ENCODE measurements around the gene MAB21L3.
"Not testable (repeated sequence)": the region's sequence is repeated elsewhere in the genome, so short reads cannot be mapped to it uniquely, and the experiment has no call there.

The MAB21L3 gene

DNA sequence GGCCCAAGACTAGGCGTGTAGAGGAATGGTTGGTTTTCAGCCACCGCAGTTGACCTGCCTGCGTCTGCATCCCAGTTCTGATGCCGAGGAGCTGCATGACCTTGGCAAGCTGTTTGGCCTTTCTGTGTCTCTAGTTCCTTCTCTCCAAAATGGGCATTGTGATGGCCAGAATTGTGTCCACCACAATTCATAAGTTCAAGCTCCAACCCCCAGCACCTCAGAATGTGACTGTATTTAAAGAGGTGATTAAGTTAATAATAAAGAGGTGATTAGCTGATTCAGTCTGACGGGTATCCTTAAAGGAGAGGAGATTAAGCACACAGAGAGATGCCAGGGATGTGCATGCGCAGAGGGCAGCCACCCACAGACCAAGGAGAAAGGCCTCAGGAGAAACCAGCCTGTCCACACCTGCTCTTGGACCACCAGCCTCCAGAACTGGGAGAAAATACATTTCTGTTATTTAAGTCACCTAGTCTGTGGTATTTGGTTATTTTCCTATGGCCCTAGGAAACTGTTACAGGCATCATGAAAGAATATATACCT lies 28.5 kb downstream of the MAB21L3 start:
- DNase-seq: no peak

DNA sequence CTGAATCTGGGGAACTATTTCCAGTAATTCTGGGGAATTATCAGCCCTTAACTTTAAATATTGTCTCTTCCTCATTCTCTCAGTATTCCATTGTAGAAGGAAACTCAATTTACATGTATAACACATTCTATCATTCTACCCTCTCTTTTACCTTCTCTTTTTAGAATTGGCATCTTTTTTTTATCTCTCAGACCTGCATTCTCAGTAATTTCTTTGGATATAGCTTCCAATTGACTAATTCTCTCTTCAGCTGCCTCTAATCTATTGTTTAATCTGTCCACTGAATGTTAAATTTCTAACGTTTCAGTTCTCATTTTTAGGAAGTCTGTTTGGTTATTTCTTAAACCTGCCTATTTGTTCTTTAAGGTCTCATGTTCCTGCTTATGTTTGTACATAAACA lies 33.0 kb downstream of the MAB21L3 start:
- no peak for DNase-seq

DNA sequence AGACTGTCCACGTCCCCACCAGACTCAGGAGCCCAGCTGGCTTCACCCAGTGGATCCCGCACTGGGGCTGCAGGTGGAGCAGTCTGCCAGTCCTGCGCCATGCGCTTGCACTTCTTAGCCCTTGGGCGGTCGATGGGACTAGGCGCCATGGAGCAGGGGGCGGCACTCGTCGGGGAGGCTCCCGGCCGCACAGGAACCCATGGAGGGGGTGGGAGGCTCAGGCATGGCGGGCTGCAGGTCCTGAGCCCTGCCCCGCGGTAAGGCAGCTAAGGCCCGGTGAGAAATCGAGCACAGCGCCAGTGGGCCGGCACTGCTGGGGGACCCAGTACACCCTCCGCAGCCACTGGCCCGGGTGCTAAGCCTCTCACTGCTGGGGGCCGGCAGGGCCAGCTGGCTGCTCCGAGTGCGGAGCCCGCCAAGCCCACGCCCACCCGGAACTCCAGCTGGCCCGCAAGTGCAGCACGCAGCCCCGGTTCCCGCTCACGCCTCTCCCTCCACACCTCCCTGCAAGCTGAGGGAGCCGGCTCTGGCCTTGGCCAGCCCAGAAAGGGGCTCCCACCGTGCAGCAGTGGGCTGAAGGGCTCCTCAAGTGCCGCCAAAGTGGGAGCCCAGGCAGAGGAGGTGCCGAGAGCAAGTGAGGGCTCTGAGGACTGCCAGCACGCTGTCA lies 35.4 kb downstream of the MAB21L3 start:
- not testable (repeated sequence) for DNase-seq

DNA sequence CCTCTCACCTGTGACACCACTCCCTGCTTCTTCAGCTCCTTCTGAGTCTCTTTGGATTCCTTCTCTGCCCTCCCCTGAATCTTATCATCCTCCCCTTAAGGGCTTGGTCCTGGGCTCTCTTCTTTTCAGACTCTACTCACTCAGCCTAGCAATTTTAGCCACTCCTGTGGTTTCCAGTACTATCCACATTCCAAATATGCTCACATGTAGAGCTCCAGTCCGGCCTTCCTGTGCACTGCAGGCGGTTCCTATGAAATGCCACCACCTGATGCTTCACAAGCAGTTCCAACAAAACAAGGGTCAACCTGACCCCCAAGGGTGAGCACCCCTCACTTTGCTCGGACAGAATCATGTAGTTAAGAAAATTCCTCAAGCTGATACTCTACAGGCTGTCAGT lies 35.9 kb downstream of the MAB21L3 start:
- DNase-seq: no peak

DNA sequence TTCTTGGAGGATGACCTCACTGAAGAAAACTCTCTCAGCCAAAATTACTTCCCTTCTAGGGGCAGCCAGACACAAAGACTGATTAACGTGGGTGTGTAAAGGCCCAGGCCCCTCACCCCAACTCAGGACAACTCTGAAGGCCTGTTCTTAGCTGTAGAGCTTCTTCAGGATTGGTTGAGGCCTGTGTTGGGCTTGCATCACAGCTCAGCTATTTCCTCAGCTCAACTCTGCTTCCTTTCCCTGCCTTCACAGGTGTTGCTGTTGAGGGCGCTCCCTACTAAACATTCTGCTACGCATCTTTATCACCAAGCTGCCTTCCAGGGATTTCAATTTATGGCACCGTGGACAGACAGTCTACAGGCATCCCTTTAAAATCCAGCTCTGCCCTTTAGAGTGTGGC lies 36.8 kb downstream of the MAB21L3 start:
- no peak for DNase-seq

DNA sequence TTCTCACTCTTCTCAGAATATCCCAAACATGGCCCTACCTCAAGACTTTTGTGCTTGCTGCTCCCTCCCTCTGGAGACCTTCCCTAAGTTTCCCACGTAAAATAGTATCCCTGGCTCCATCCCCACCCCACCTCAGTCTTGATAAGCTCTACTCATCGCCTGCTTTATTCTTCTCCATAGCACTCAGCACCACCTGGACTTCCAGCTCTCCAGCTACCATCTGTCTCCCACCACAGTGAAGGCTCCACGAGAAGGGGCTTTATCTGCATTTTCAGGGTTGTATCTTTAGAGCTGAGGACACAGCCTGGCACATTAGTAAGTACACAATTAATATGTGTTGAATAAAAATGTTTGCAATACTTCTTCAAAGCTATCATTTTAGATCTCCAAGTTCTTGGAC lies 37.8 kb downstream of the MAB21L3 start:
- DNase-seq: no peak

DNA sequence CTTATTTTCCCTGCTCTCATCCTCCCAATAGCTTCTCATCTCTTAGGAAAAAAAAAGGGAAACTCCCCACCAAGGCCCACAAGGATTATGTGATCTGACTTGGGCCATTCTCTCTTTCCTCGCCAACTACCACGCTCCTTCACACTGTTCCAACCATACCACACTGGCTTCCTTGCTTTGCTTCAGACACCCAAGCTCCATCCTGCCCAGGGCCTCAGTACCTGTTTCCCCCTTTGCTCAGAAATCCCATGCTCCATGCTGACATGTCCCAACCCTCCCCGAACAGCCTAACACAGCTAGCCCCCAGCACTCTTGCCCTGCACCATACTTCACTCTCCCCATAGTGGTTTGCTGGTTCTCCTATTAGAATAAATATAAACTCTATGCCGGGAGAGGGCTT lies 39.2 kb downstream of the MAB21L3 start:
- DNase-seq: no peak

DNA sequence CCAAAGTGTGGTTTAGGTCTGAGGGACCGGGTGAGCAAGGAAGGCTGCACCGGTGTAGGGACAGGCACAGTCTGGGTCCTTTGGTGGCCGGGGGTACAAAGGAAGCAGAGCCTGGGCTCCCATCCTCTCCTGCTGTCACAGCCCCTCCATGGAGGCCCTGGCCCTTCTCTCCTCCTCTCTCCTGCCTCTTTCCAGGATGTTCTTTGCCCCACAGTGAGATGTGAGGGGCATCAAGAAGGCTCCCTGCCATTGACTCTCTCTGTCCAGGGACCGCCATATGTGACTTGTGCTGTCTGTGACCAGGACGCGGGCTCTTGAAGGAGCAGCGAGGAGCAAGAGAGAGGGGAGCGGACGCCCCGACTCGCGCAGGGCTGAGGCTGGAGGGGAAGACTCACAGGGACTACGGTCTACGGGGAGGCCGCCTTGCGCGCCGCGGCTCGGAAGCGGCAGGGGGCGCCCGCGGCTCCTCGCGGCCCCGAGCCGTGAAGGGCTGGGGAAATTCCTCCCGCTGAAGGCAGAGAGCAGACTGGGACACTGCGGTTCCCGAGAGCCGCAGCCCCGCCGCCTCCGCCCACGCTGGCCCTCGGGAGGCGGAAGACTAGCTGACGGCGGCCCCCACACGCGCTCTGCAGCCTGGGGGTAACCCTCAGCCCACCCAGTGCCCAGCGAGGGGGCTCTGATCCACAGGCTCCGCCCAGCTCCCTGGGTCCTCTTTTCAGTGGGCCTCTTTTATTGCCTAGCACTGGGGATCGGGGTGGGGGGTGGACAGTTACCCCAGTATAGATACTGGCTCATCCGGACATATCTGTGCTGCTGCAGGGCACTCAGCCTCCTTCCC lies 40.8 kb downstream of the MAB21L3 start:
- peak; percentile 70 for DNase-seq

DNA sequence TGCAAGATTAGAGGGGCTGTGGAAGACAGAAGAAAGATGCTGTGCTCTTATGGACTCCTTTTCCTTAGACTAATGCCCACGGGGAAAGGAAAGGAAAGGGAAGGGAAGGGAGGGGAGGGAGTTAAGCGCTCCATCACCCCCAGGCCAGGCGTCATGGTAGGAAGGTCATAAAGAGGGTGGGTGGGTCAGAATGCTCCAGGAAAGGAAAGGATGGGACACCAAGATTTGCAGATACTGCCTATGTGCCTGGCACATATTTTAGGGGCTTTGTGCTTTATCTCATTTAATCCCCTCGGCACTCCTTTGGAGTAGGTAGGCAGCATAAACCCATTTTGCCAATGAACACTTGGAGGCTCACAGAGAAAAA lies 41.4 kb downstream of the MAB21L3 start:
- no peak for DNase-seq

DNA sequence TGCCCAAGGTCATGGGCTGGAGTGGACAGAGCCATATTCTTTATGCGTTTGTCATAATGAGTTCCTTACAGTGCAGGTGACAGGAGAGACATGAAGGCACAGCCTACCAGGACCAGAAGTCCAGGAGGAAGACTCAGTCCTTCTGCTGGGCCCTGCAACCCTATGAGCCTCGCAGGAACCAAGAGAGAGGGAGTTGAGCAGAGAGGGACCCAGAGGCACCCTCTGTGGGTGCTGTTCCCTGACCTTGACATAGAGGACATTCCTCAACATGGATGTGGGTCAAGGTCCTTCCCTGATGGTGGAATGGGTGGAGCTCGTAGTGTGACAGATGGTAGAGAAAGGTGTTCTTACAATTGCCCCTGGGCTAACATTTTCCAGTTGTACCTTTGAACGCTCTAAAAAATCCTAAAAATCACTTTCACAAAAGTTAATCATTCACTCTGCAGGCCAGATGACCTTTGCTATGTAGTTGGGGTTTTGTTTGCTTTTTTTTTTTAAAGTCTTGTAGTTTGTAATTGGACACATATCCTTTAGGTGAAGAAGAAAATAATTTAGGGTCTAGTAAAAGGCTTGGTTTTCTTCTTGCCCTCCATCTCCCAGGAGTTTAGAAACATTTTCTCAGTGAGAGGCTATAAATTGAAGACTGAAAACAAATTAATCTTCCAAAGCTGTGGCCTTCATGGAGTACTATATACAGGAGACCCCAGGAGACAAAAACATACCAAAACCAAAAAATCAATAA lies 41.9 kb downstream of the MAB21L3 start:
- no peak for DNase-seq

DNA sequence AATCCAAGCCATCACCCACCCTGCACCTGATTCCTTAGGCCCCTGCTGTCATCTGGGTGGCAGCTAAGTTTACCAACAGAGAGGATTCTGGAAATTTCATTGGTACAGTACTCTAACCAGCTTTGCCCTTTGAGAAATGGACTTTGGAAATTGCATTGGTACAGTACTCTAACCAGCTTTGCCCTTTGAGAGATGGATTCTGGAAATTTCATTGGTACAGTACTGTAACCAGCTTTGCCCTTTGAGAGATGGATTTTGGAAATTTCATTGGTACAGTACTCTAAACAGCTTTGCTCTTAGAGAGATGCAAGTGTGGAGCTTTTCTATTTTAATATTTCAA lies 42.5 kb downstream of the MAB21L3 start:
- no peak for DNase-seq

DNA sequence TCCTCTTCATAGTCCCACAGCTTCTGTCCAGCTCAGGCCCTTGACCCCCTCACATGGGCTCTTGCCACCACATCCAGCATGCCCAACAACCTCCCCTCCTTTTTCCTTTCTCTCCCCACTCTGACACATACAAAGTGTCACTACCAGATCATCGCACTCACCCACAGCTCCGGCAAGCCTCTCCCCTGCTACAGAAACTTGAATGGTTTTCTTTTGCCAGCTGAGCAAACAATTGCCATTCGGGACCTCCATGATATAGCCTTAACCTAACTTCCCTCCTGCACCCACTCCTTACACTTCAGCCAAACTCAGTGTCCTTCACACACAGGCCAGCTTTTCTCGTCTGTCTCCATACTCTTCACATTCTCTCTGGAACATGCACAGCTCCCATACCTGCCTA lies 43.3 kb downstream of the MAB21L3 start:
- DNase-seq: no peak

DNA sequence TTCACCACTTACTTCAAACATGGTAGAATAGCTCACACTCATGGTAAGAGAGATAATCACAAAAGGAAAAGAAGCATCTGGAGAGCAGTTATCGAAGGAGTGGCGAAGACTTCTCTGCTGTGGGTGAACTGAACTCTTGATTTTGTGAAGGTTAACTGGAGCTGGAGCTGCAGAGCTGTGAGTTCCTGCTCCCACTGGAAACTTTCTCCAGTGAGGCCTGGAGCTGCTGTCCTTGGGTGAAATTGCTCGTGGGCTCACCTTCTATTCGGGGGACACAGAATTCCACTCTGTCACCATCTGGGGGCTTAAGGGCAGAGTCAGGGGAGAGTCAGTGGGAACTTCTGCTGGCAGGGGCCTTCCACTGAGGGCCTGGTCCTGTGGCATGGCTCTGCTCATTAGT lies 45.9 kb downstream of the MAB21L3 start:
- DNase-seq: no peak

DNA sequence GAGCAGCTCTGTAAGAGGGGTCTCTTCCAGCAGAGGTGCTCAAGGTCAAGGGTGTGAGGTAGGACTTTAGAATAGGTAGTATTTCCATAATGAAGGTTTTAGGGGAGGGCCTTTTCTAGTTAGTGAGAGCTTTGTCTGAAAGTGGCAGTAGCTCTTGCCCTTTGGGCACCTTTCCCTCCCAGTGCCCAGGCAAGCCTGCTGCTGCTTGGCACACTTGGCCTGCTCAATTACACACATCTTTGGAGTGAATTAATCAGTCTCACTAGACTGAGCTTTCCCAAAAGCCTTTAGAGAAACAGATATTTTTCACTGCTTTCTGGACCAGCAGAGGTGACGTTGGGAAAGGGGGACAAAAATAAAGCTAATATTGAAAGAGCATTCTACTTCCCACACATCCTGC lies 48.0 kb downstream of the MAB21L3 start:
- DNase-seq: no peak

DNA sequence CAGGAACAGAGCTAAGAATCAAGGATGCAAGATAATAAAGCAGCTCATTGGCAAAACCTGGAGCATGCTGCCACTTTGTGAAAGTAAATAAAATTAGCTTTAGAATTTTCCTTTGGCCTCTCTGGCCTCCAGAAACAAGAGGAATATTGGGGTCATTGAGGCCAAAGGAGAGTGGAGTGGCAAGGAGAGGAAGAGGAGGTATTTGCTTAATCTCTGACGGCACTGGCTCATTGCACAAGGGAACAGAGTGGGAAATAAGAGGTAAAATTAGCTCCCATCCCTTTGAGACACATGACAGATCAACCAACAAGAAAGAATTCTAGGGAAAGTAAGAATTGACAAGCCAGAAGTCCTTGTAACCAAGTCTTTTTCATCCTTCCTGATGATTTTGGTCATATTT lies 48.4 kb downstream of the MAB21L3 start:
- no peak for DNase-seq

DNA sequence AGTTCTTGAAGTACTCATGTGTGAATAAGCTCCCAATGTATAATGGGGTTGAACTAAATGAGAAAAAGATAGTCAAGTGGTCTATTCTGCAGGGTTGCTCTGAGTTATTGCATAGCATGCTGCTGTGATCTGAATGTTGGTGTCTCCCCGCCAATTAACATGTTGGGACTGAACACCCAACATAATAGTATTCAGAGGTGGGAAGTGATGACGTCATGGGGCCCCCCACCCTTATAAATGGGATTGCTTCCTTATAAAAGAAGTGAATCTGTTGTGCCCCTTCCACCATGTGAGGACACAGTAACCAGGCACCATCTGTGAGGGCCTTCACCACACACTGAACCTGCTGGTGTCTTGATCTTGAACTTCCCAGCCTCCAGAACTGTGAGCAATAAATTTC lies 50.2 kb downstream of the MAB21L3 start:
- no peak for DNase-seq

DNA sequence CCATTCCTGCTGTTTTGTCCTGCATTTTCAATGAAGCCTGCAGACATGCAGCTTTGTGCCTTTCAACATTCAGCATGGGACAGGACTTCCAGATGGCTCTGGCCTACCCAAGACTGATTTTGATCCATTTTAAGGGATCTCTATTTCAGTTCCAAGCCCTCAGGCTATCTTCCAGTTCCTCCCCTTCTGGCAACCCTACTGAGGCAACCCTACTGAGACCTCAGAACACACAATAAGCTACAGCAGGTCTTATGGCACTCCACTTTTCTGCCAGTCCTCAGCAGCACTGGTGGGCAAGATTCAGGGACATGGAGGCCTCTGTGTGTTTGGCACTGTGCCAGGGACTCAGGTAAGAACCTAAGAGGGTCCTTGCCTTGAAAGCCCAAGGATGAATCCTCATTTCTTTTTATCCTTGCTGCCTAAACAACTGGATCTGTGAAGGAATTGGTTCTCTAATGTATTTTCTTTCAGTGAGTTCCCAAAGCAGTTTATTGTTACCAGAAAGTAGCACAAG lies 50.7 kb downstream of the MAB21L3 start:
- no peak for DNase-seq

DNA sequence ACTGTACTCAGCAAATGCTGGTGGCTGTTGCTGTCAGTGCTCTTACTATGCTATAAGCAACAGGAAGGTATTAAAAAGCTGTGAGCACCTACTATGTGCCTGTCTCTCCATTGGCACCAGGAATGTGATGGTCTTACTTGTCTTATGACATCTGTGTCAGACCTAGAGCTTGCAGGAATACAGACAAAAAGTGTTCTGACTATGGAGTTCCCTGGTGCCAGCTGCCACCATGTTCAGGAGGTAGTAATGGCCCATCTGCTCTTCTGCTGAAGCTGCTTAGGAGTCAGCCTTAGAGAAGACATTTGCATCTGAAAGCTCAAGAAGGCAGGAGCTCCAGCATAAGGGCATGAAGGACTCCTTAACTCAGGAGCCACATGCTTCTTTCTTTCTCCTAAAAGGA lies 52.3 kb downstream of the MAB21L3 start:
- DNase-seq: no peak

DNA sequence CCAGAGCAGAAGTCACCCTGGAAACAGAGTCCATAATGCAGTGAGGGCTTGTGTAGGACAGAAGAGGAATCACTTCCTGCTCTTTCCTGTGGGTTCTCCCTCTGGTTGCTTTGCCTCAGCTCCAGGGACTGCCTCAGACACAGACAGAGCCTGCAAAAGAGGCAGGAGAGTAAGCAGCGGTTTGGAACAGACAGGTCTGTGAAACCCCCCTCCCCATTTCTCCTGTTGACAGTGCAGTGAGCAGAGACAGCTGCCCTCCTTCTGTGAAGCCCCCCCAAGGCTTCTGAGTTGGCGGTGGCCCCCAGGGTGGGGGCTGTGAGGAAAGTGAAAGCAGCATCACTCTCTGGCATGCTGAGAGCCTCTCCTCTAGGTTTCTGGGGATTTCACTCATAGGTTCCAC lies 53.0 kb downstream of the MAB21L3 start:
- no peak for DNase-seq

DNA sequence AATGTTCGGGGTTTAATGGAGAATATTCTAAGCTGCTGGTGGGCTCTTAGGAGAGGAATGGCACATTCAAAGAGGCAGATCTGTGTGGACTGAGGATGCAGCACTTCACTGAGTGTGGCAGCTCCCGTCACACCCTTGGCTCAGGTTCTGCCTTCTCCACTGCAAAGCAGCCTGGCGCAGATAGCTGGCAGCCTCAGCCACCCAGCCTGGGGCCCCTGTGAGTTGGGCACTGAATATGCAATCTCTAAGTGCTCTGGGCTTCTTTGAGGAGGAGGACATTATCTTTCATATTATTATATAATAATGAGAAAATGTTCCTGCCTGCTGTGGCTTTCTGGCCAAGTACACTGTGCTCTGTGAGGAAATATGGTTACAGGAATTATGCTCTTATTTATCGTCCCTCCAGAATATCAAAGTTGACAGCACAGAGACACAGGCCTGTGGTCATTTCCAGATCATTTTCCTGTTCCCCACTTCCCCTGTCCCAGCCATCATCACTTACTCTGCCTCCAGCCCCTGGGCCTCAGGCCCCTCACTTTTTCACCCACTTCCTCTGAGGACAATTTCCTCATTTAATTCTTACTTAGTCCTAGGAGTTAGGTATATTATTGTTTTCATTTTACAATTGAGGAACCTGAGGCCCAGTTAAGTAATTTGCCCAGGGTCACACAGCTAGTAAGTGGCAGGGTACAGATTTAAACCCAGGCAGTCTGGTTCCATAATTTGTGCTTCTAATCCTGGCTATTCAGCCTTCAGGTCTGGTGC lies 53.6 kb downstream of the MAB21L3 start:
- DNase-seq: no peak

DNA sequence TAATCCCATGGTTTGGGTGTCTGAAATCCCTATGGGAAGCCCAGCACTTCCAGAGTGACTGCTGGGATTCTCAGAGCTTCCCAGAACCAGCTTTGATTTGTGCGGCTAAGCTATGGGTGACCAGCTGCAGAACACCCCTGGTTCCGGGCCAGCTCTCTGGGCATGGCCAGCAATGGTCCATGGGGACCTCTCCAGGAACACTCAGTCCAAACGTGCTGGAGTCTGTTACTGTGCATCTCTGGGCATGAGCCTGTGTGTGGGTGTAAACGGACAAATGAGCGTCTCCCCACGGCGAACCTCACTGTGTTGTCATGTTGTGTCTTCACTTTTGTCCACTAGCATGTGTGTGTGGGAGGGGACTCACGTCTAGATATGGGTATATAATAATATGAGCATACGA lies 54.4 kb downstream of the MAB21L3 start:
- no peak for DNase-seq

DNA sequence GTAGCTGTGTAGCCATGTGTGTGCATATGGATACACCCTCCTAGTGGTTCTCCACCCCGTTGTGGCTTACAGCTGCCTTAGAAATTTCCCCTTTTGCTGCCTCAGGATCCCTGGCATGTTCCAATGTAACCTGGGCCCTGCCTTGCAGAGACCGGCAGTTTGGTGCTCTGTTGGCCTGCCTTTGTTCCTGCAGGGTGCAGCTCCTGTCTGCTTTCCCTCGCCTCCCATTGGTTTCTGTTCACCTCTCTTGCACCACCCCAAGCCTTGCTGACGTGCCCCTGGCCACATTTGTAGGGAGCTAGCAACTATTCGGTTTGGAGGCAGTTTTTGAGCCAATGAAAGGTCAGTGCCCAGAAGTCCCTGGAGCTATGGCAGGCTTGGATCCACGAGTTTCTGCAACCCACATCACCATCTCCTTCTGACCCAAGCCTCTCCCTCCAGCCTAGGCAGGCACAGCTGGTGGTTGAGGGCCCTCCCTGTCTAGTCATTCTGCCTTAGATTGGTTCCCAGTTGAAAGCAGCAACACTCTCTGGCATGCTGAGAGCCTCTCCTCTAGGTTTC lies 54.9 kb downstream of the MAB21L3 start:
- DNase-seq: no peak
